ENCODE data around the gene NARS2.

NARS2 gene

DNA sequence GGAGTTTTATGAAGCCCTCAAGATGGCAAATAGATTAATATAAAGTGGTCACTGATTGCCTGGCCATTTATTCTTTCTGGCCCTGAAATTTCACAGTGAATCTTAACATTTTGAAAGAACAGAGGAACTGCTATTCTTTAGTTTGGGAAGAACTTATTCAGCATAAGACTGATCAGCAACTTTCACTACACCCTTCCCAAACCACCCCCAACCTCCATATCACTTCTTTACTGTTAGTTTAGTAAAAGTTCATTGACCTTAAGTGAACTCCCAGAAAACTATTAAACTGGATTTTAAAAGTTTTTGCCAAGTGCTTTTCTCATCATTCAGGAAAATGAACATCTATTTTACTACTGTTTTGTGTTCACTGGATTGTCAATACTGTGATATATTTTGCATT is 77.4 kb downstream of the NARS2 start:
- no peak for TF ChIP-seq RAD21 (IDR thresholded peaks at IDR 0.05; ENCODE audit: low read depth)
- TF ChIP-seq, protein P1, sequence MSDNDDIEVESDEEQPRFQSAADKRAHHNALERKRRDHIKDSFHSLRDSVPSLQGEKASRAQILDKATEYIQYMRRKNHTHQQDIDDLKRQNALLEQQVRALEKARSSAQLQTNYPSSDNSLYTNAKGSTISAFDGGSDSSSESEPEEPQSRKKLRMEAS (IDR thresholded peaks at IDR 0.05), result no peak
- no peak for TF ChIP-seq CEBPB (IDR thresholded peaks at IDR 0.05)
- TF ChIP-seq, protein P2, sequence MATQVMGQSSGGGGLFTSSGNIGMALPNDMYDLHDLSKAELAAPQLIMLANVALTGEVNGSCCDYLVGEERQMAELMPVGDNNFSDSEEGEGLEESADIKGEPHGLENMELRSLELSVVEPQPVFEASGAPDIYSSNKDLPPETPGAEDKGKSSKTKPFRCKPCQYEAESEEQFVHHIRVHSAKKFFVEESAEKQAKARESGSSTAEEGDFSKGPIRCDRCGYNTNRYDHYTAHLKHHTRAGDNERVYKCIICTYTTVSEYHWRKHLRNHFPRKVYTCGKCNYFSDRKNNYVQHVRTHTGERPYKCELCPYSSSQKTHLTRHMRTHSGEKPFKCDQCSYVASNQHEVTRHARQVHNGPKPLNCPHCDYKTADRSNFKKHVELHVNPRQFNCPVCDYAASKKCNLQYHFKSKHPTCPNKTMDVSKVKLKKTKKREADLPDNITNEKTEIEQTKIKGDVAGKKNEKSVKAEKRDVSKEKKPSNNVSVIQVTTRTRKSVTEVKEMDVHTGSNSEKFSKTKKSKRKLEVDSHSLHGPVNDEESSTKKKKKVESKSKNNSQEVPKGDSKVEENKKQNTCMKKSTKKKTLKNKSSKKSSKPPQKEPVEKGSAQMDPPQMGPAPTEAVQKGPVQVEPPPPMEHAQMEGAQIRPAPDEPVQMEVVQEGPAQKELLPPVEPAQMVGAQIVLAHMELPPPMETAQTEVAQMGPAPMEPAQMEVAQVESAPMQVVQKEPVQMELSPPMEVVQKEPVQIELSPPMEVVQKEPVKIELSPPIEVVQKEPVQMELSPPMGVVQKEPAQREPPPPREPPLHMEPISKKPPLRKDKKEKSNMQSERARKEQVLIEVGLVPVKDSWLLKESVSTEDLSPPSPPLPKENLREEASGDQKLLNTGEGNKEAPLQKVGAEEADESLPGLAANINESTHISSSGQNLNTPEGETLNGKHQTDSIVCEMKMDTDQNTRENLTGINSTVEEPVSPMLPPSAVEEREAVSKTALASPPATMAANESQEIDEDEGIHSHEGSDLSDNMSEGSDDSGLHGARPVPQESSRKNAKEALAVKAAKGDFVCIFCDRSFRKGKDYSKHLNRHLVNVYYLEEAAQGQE (IDR thresholded peaks at IDR 0.05; ENCODE audit: low read depth), result no peak
- no peak for TF ChIP-seq USF1 (IDR thresholded peaks at IDR 0.05)
- TF ChIP-seq TCF12 (IDR thresholded peaks at IDR 0.05; ENCODE audit: low read depth), result no peak
- no peak for TF ChIP-seq EGR1 (IDR thresholded peaks at IDR 0.05)

DNA sequence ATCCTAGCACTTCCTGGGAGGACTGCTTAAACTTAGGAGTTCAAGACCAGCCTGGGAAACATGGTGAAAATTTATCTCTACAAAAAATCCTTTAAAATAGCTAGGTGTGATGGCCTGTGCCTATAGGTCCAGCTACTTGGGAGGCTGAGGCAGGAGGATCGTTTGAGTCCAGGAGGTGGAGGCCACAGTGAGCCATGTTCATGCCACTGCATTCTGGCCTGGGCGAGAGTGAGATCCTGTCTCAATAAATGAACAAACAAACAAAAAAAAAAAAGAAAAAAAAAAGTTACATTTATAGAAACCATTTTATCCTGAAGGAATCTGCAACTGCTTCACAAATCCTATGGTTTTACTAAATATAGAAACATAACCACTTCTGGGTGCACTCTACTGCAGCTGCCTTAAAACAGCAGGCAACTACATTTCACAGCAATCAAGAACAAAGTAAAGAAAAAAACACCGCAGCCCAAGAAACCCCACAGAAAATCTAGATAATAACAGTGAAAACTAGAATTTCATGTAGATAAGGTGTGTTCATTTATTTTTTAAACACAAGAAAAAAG is 81.2 kb downstream of the NARS2 start:
- TF ChIP-seq CREB1 (IDR thresholded peaks at IDR 0.05; ENCODE audit: low read depth) (no peak), TCF12 (IDR thresholded peaks at IDR 0.05; ENCODE audit: low read depth) (no peak), TEAD4 (IDR thresholded peaks at IDR 0.05) (no peak), FOXM1 (IDR thresholded peaks at IDR 0.05; ENCODE audit: borderline replicate concordance, low read depth) (no peak), EP300 (IDR thresholded peaks at IDR 0.05; ENCODE audit: borderline replicate concordance) (no peak), CEBPB (IDR thresholded peaks at IDR 0.05) (no peak), NFIC (IDR thresholded peaks at IDR 0.05) (no peak), ZBTB7A (IDR thresholded peaks at IDR 0.05; ENCODE audit: low read depth) (no peak), EGR1 (IDR thresholded peaks at IDR 0.05) (no peak), YY1 (IDR thresholded peaks at IDR 0.05; ENCODE audit: low read depth) (no peak), TAF1 (IDR thresholded peaks at IDR 0.05; ENCODE audit: low read depth) (no peak), USF1 (IDR thresholded peaks at IDR 0.05) (no peak)
- TF ChIP-seq, protein P1 (IDR thresholded peaks at IDR 0.05), result no peak
- TF ChIP-seq, protein P2 (IDR thresholded peaks at IDR 0.05; ENCODE audit: low read depth), result no peak

DNA sequence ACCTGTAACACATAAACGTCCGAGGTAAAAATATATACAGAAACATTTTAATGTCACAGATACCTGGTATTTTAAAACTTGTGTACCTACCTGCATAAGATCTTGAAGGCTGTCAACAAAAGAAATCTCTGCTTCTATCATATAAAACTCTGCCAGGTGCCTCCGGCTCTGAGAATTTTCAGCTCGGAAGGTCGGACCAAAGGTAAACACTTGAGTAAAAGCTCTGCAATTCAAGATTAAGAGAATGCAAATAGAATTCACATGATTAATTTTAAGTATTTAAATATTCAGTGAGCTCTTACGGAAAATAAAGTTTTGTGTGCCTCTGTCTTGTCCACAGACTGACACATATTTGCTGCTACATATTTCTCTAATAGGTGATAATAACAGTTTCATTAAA is 81.7 kb downstream of the NARS2 start:
- TF ChIP-seq USF1 (IDR thresholded peaks at IDR 0.05), result no peak
- TF ChIP-seq CREB1 (IDR thresholded peaks at IDR 0.05; ENCODE audit: low read depth), result no peak
- TF ChIP-seq FOXM1 (IDR thresholded peaks at IDR 0.05; ENCODE audit: borderline replicate concordance, low read depth), result no peak
- no peak for TF ChIP-seq EGR1 (IDR thresholded peaks at IDR 0.05)
- TF ChIP-seq, protein P2 (IDR thresholded peaks at IDR 0.05; ENCODE audit: low read depth), result no peak

GRCh38 chr11:78489184-78489583 is 85.5 kb downstream of the NARS2 start:
- TF ChIP-seq, protein P1 (IDR thresholded peaks at IDR 0.05), result no peak
- TF ChIP-seq YY1 (IDR thresholded peaks at IDR 0.05; ENCODE audit: low read depth) (no peak), ZBTB7A (IDR thresholded peaks at IDR 0.05; ENCODE audit: low read depth) (no peak), CEBPB (IDR thresholded peaks at IDR 0.05) (no peak), RAD21 (IDR thresholded peaks at IDR 0.05; ENCODE audit: low read depth) (no peak), TEAD4 (IDR thresholded peaks at IDR 0.05) (no peak), NFIC (IDR thresholded peaks at IDR 0.05) (no peak)
- TF ChIP-seq, protein P2 (IDR thresholded peaks at IDR 0.05; ENCODE audit: low read depth), result no peak
